Stimulated activated CD4-positive, alpha-beta T cell treated with anti-CD3 and anti-CD28 coated beads, Interleukin-4, amount 100 ng/mL, for 48 hours (primary cell): ENCODE measurements around the gene PPP1R16B.

Experiments used
- DNase-seq, 2 donors: peaks; one replicate each; pipeline ENCODE4 v3.0.0-alpha.2; 2020; ENCODE audit warnings: low read depth in 2 of 2

The PPP1R16B gene

DNA sequence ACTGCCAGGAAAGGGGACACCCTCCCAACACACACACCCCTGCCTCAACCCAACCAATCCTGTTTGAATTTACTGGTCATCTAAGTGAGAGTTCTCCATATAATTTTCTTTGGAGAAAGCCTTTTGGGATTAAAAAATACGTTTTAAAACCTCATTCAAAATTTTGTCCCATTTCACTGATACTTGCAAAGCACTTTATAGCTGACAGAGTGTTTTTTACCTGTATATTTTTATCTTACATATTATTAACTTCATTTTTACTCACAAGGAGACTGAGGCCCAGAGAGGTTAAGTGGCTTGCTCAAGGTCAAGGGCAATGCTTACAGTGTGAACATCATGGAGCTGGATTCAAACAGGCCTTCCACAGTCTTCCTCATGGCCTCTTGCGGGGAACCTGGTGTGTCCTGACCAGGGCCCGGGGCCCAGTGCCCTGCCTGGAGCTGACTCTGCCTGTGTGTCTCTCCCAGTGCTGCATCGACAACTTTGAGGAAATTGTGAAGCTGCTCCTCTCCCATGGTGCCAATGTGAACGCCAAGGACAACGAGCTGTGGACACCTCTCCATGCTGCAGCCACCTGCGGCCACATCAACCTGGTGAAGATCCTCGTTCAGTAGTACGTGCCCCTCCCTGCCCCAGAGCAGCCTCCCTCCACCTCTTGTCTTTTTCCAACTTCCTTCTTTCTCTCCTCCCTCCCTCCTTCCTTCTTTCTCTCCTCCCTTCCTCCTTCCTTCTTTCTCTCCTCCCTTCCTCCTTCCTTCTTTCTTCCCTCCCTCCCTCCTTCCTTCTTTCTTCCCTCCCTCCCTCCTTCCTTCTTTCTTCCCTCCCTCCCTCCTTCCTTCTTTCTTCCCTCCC, 89.8 kb downstream of the PPP1R16B start:
- no peak for DNase-seq

DNA sequence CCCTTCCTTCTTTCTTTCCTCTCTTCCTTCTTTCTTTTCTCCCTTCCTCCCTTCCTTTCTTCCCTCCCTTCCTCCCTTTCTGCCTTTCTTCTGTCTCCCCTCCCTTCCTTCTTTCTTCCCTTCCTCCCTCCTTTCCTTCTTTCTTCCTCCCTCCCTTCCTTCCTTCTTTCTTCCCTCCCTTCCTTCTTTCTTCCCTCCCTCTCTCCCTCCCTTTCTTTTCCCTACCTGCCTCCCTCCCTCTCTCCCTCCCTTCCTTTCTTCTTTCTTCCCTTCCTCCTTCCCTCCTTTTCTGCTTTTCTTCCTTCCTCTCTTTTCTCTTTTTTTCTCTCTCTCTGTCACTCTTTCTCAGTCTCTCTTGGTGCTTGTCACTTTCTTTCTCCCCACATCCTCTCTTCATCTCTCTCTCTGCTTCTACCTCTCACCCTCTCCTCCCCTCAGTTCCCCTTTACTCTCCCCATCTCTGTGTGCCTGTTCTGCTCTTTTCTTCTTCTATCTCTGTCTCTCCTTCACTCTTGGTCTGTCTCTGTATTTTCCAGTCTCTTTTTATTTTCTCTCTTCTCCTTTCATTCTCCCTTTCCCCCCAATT, 90.6 kb downstream of the PPP1R16B start:
- no peak for DNase-seq

DNA sequence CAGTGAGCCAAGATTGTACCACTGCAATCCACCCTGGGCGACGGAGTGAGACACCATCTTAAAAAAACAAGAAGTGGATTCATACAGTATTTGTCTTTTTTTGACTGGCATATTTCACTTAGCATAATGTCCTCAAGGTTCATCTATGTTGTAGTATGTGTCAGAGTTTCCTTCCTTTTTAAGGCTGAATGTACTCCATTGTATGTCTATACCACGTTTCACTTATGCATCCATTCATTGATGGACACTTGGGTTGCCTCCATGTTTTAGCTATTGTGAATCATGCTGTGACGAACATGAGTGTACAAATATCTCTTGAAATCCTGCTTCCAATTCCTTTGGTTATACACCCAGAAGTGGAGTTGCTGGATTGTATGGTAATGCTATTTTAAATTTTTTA, 91.8 kb downstream of the PPP1R16B start:
- no peak for DNase-seq

DNA sequence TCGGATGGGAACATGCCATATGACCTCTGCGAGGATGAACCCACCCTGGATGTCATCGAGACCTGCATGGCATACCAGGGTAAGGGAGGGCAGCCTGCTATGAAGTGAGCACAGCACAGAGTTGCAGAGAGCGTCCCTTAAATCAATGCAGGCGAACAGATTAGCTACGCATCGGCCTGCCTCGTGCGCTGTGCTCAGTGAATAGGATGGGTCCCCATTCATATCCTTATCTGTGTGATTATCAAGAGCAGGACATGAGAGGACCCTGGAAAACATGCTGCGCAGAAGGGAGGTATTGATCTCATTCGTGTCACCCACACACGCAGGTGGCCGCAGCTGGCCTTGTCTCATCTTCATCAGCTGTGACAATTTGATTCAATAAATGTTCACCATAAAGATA, 95.1 kb downstream of the PPP1R16B start:
- no peak for DNase-seq

DNA sequence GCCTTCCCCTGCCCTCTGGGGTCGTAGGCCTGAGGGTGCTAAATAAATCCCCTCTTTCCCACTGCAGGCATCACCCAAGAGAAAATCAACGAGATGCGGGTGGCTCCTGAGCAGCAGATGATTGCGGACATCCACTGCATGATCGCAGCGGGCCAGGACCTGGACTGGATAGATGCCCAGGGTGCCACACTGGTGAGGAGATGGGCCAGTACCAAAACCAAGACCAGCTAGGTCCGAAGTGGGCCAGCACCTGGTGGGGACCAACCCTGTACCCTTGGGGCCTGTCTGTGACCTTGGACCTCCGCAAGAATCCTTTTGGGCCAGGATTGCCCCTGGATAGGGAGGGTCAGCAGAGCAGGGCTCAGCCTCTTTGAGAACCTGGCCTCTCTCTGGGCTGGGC, 97.1 kb downstream of the PPP1R16B start:
- DNase-seq = no peak

DNA sequence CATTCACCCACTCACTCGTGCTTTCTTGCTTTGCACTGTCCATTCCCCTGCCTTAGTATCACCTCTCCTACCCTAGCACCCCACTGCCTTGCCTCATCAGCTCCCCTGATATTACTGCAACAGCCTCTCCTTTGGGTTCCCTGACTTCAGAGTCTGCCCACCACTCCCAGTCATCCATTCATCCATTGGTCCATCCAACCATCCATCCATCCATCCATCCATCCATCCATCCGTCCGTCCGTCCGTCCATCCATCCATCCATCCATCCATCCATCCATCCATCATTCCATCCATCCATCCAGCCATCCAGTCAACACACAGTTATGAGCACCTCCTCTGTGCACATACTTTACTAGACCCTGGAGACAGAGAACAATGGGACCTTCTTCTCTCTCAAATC, 97.8 kb downstream of the PPP1R16B start:
- no peak for DNase-seq

DNA sequence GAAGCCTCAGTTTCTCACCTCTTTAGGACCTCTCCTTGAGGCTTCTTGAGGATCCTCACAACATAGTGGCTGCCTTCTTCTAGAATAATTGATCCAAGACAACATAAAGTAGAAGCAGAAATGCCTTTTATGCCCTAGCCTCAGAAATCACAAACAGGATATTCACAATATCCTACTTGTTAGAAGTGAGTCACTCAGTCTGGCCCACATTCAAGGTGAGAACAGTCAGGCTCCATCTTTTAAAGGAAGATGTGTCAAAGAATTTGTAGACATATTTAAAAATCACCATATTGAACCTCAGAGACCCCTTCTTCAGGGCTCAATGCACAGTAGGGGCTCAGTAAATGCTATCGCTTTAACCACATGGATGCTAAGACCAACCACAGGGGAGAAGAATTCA, 99.9 kb downstream of the PPP1R16B start:
- DNase-seq = no peak

DNA sequence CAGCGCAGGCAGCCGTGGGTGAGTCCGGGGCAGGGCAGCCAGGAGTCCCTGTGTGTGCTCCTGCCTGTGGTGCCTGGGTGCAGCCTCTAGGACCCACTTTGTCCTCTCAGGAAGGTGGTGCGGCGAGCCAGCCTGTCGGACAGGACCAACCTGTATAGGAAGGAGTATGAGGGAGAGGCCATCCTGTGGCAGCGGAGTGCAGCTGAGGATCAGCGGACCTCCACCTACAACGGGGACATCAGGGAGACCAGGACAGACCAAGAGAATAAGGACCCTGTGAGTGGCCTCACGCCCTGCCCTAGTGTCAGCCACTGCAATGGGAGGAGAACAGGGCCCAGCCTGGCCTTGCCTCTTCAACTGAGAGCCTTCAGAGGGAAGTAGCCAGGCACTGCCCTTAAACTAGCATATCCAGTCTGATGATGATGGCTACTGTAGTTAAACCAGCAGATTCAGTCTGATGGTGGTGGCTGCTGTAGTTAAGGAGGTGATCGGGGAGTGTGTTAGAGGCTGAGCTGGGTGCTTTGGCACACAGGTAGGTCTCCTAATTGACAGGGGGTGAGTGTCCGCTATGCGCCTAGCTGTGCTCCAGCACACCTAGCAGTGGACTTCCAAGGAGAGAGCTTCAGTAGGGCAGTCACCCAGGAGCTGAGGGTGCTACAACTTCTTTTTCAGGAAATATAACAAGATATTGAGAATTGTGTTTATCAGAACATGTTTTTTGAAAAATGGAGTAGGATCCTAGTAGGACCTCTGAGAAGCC, 102.6 kb downstream of the PPP1R16B start:
- no peak for DNase-seq

DNA sequence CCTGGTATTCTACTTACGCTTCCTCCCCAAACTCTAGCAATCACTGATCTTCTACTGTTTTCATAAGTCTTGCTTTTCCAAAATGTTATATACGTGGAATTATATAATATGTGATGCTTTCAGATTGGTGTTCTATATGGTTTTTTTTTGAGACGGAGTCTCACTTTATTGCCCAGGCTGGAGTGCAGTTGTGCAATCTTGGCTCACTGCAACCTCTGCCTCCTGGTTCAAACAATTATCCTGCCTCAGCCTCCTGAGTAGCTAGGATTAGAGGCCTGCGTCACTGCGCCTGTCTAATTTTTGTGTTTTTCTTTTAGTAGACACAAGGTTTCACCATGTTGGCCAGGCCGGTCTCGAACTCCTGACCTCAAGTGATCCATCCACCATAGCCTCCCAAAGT, 109.9 kb downstream of the PPP1R16B start:
- DNase-seq = no peak

DNA sequence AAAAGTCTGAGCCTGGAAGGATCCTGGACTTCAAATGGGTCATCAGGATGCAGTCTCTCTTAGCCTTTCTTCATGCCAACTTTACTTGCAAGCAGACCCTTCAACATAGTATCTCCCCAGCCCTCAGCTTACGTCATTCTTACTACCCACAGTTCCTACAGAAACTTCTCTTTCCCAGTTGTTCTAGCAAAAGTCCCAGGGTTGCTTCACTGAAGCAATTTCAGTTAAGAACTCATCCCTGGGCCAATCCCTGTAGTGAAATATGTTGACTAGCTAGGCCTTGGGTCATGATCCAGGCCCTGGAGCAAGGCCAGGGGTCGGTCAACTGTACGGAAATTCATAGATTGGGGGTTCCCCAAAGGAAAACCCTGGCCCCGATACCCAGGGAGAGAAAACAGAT, 112.2 kb downstream of the PPP1R16B start:
- no peak for DNase-seq

DNA sequence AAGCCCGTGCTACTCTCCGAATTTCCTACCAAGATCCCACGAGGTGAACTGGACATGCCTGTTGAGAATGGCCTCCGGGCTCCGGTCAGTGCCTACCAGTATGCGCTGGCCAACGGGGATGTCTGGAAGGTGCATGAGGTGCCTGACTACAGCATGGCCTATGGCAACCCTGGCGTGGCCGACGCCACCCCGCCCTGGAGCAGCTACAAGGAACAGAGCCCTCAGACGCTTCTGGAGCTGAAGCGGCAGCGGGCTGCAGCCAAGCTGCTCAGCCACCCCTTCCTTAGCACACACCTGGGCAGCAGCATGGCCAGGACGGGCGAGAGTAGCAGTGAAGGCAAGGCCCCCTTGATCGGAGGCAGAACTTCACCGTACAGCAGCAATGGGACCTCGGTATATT, 112.7 kb downstream of the PPP1R16B start:
- no peak for DNase-seq

DNA sequence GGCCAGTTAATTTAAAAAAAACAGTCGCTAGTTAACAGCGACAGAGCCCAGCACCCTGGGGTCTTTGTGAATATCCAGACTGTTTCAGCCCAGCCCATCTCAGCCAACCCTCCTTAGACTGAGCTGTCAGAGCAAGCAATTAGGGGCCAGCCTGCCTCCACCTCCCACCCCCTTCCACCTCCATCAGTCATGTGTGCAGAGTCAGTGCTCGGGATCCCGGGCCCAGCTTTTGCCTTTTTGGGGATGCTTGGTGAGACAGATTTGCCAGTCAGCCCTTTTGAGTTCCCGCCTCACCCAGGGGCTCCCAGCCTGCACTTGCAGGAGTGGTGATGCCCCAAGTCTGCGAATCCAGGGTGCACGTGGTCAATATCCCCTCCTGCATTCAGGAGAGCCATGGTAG, 114.2 kb downstream of the PPP1R16B start:
- DNase-seq = no peak

DNA sequence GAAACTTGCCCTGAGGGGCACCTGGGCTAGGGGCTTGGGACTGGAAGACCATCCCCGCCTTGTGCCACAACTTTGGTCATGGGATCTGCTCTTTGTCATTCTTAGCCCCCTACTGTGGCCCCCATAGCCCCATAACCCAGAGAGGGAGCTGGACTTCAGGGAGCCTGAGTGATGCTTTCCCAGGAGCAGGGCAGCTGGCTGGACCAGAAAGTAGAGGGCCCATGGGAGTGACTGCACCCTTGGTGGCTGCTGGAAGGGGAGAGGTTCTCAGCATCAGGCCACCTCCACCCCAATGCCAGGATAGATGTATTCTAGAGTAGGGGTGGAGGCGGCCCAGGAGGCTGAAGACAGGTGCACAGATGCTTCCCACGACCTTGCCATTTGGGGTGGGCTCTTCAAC, 114.9 kb downstream of the PPP1R16B start:
- DNase-seq = no peak

DNA sequence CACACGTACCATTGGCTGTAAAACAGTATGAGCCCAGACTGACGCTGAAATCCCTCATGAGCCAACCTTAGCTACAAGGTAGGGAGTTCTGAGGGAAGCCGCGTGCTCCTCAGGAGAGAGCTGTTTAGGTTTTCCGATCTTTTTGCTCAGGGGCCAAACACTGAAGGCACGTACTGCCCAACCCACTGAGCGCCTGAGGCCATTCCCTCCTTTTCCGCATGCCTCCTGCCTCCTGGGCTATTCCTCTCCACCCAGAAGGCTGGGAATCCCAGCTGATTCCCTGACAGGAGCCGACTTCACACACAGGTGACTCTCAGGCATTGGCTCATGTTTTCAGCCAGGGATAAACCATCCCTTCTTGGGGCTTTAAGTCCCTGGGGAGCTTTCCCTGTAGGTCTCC, 115.4 kb downstream of the PPP1R16B start:
- DNase-seq = no peak

DNA sequence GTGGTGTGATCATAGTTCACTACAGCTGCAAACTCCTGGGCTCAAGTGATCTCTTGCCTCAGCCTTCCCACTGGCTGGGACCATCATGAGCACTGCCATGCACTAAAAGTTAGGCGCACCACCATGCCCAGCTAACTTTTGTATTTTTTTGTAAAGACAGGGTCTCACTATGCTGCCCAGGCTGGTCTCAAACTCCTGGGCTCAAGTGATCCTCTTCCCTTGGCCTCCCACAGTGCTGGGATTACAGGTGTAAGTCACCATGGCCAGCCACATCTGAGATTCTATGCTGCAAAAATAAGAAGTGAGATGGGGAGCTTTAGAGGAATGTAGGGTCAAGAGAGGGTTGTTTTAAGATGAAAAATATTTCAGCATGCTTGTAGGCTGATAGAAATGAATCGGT, 119.2 kb downstream of the PPP1R16B start:
- DNase-seq = no peak

DNA sequence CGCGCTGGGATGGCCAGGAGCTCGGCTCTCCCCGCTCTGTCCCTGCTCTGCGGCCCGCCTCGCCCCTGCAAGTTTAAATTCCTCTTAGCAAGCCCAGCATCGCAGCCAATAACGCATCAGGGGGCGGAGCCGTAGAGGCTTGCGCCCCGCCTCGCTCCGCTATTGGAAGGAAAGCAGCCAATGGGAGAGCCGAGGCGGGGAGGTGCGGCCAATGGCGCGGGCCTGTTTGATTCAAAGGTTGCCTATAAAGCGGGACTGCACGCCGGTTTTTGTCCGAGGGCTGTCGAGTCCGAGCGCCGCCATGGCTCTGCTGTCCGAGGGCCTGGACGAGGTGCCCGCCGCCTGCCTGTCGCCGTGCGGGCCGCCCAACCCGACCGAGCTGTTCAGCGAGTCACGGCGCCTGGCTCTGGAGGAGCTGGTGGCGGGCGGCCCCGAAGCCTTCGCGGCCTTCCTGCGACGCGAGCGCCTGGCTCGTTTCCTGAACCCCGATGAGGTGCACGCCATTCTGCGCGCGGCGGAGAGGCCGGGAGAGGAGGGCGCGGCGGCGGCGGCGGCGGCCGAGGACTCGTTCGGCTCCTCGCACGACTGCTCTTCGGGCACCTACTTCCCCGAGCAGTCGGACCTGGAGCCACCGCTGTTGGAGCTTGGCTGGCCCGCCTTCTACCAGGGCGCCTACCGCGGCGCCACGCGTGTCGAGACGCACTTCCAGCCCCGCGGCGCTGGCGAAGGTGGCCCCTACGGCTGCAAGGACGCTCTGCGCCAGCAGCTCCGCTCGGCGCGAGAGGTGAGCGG, 120.8 kb downstream of the PPP1R16B start, which contains the start of gene FAM83D:
FAM83D (plus strand) TSS at position 276 of the 792 bp plus-strand sequence; CDS start at position 302, 26 bp downstream.
- peak; percentile 93 to 96 for DNase-seq

DNA sequence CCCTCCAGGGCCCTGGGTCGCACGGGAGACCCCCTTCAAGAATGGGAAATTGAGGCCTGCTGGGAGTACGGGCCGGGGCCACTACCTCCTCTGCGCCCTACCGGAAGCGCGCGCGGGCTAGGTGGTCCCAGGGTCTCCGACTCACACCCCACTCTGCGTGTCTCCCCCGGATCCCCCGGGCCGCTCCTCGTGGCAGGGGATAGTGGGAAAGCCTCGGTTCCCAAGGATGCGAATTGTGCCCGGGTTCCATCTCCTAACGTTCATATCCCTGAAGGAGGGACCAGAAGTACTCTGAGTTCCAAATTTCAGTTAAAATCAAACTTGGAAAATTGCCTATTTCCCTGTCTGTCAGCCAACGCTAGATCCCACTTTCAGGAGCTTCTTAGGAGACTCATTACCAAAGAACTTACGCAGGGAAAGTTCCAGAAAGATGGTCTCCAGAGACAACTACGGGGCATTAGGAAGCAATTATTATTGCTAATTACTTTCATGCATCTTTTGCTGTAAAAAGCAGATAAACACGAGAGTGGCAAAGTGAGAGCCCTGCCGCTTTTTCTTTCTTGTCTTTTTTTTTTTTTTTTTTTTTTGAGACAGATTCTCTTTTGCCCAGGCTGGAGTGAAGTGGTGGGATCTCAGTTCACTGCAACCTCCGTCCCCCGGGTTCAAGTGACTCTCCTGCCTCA, 121.6 kb downstream of the PPP1R16B start:
- DNase-seq = no peak

DNA sequence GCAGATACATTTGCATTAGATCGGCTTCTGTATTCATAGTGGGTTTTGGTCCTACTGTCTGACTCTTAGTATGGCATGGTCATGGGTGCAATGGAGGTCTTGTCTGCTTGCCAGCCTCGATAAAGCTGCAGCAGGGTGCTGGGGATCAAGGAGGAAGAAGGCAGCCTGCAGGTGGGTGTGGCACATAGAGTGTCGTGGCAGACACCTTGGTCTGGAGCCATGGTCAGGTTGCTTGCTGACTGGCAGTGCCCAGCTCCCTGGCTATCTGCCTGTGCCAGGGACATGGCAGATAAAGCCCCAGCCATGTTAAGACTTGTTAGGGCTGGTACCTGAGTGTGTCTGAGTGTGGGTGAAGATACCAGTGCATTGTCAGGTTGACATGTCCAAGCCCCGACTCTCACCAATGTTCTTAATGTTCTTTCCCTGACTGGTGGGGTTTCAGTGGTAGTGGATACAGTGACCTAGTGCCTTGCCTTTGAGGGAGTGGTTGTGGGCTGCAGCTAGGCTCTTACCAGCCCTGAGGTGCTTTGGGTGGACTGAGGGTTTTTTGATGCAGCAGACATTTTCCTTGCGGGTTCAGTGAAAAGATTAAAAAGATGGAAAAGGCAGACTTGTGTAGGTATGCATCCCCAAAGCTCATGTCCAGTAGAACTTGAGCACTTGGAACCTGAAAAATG, 122.5 kb downstream of the PPP1R16B start:
- DNase-seq = no peak

DNA sequence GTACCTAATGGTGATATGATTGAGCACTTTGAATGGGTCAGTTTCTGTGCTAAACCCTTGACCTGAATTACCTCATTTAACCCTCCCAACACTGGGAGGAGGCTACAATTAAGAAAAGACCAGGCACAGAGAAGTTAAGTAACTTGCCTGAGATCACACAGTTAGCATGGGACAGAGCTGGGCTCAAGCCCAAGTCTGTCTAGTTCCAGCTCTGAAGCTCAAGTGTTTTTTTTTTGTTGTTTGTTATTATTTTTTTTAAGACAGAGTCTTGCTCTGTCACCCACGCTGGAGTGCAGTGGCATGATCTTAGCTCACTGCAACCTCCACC, 124.7 kb downstream of the PPP1R16B start:
- DNase-seq = no peak

DNA sequence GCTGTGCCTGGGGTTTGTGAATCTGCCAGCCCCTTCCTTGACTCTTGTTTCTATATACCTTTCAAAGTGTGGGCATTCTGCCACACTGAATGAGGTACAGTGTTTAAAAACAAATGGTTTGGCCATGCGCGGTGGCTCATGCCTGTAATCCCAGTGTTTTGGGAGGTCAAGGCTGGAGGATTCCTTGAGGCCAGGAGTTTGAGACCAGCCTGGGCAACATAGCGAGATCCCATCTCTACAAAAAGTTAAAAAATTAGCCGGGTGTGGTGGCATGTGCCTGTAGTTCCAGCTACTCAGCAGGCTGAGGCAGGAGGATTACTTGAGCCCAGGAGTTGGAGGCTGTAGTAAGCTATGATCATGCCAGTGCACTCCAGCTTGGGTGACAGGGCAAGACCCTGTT, 126.5 kb downstream of the PPP1R16B start:
- no peak for DNase-seq
